GM13976 (cell line): ENCODE measurements around the gene SAAL1.
"Not testable (repeated sequence)": the region's sequence is repeated elsewhere in the genome, so short reads cannot be mapped to it uniquely, and the experiment has no call there.

Experiments
- DNase-seq: peaks from one replicate; pipeline ENCODE4 v3.0.0; 2012; ENCODE audit warnings: low spot score
- in situ Hi-C: fragments of 300-500 bp; cut with MboI; formaldehyde crosslinking; loops from one replicate; pipeline ENCODE4 v1.12.0; 2022; ENCODE audit warnings: low sequenced_read_pairs, mixed read lengths, inconsistent platforms; ENCODE audit not compliant: unreplicated experiment
- TF ChIP-seq, protein P1 (sequence below): IDR thresholded peaks from 2 replicates; pipeline ENCODE4 v1.5.1; 2012; ENCODE audit warnings: borderline replicate concordance, mild to moderate bottlenecking; ENCODE audit not compliant: insufficient read depth; ENCODE audit errors: extremely low read depth, missing control alignments, control extremely low read depth

Gene SAAL1

DNA sequence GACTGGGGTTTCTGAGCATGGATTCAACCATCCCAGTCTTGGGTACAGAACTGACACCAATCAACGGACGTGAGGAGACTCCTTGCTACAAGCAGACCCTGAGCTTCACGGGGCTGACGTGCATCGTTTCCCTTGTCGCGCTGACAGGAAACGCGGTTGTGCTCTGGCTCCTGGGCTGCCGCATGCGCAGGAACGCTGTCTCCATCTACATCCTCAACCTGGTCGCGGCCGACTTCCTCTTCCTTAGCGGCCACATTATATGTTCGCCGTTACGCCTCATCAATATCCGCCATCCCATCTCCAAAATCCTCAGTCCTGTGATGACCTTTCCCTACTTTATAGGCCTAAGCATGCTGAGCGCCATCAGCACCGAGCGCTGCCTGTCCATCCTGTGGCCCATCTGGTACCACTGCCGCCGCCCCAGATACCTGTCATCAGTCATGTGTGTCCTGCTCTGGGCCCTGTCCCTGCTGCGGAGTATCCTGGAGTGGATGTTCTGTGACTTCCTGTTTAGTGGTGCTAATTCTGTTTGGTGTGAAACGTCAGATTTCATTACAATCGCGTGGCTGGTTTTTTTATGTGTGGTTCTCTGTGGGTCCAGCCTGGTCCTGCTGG, 31.4 kb upstream of the SAAL1 start:
- in situ Hi-C loops: no loop called here
- DNase-seq: no peak
- TF ChIP-seq, protein P1, sequence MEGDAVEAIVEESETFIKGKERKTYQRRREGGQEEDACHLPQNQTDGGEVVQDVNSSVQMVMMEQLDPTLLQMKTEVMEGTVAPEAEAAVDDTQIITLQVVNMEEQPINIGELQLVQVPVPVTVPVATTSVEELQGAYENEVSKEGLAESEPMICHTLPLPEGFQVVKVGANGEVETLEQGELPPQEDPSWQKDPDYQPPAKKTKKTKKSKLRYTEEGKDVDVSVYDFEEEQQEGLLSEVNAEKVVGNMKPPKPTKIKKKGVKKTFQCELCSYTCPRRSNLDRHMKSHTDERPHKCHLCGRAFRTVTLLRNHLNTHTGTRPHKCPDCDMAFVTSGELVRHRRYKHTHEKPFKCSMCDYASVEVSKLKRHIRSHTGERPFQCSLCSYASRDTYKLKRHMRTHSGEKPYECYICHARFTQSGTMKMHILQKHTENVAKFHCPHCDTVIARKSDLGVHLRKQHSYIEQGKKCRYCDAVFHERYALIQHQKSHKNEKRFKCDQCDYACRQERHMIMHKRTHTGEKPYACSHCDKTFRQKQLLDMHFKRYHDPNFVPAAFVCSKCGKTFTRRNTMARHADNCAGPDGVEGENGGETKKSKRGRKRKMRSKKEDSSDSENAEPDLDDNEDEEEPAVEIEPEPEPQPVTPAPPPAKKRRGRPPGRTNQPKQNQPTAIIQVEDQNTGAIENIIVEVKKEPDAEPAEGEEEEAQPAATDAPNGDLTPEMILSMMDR: no peak

DNA sequence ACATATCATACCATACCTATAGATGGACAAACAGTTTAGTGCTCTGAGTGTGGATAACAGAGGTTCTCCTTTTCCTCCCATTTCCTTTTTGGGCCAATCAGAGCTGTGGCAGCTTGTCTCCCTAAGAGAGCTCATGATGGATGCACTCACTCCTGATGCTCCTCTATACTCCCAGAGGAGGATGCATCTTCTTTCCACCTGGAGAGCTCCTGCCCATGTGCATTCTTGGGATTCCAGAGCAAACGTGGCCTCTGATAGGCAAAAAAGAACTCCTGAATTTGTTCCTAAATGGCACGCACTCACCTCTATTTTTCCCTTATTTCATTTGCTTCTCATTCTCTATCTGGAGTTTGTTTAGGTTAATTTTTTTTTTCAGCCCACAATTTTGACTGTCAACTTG, 29.4 kb upstream of the SAAL1 start:
- TF ChIP-seq, protein P1: no peak
- in situ Hi-C loops: no loop called here
- no peak for DNase-seq

DNA sequence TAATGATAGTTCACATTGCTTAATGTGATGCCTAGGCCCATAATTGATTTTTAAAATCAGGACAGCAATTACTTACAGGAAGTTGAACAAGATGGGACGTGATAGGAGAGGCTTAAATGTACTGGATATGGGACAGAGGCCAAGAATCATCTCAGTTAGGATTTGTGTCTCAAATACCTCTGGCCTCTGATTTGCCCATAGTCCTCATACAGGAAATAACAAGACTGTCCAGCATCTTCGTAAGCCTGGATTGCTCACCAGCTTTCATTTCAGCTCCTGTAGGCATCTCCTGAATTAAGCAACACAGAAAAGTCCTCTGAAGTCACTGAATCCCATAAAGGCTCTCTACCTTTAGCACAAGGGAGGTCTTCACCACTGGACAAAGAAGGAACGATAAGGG, 26.5 kb upstream of the SAAL1 start, which contains the start of gene MRGPRX3:
Gene MRGPRX3 (plus strand): TSS at position 231 of the 400 bp plus-strand sequence. CDS start 4,632 bp downstream, outside the sequence.
- in situ Hi-C loops: no loop called here
- DNase-seq: no peak
- TF ChIP-seq, protein P1: no peak

DNA sequence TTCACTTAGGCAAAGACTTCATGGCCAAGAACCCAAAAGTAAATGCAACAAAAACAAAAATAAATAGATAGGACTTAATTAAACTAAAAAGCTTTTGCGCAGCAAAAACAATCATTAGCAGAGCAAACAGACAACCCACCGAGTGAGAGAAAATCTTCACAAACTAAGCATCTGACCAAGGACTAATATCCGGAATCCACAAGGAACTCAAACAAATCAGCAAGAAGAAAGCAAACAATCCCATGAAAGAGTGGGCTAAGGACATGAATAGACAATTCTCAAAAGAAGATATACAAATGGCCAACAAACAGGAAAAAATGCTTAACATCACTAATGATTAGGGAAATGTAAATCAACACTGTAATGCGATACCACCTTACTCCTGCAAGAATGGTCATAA, 25.2 kb upstream of the SAAL1 start:
- DNase-seq, in situ Hi-C loops: not testable (repeated sequence)

DNA sequence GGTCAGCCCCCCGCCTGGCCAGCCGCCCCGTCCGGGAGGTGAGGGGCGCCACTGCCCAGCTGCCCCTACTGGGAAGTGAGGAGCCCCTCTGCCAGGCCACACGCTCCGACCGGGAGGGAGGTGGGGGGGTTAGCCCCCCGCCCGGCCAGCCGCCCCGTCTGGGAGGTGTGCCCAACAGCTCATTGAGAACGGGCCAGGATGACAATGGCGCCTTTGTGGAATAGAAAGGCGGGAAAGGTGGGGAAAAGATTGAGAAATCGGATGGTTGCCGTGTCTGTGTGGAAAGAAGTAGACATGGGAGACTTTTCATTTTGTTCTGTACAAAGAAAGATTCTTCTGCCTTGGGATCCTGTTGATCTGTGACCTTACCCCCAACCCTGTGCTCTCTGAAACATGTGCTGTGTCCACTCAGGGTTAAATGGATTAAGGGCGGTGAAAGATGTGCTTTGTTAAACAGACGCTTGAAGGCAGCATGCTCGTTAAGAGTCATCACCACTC, 15.5 kb upstream of the SAAL1 start:
- in situ Hi-C loops, DNase-seq: not testable (repeated sequence)

DNA sequence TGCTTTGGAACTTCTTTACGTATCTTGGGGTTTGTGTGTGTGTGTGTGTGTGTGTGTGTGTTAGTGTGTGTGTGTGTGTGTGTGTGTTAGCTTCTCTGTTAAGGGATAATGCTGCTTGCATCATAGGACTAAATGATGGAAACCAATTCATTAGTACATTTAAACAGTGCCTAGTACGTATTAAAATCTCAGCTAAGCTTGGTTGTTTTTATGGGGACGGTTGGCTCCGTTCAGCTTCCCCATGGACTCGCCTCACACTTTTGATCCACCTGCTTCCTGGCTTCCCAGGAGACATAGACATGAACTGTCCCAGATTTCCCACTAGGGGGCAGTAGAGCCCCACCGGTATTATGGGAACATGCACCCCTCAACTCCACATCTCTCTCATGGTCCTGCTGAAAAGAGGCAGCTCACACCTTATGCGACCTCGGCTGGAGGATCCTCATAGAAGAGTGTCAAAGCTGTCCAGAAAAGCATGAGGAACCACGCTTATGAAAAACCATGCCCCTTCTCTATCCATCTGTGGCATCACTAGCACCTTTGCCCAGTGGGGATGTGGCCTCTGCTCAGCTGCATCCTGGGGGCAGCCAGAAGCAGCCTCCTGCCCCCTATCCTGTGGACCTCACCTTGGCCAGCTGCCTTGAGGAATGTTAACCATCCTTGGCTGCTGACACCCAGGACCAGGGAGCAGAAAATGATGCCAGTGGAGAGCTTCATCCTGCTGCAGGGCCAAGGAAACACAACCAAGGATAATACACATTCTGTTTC, 9.7 kb upstream of the SAAL1 start:
- DNase-seq: peak; percentile 79
- TF ChIP-seq, protein P1: peak; percentile 83
- in situ Hi-C loops: no loop called here

DNA sequence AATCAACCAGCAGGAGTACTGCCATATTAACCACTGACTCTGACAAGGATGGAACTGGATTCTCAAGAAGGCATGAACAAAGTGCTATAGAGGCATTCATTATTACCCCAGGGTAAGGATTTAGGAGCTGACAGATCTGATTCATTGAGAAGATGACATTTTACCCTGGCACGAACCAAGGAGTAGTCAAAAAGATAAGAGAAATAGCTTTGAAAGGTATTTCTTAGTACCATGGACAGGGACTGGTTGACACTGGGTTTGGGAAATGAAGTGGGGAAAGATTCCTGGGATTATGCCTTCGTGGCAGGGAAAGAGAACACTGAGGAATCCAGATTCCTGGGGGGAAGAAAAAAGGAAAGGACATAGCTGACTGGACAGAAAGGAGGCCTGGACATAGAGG, 5.1 kb upstream of the SAAL1 start:
- DNase-seq: no peak
- TF ChIP-seq, protein P1: no peak
- in situ Hi-C loops: no loop called here
